IMR-90 (cell line): Measurements from ENCODE around the gene LIMCH1. TPM values are rescaled to one million over a fixed set of nuclear protein-coding genes. Genes with fewer than 3 reads are reported as not detected.

Experiments used
- ATAC-seq: fragments of 200-7000 bp; cut with Tn5 transposase; 2 replicates; pipeline ENCODE4 v1.9.1; 2020; ENCODE audit warnings: low read depth, mild to moderate bottlenecking, moderate library complexity
- BruUV-seq: library from RNA; stranded (reverse); fragments of 400-500 nt; replicated peaks from 2 replicates; lab custom pipeline; 2021; lab: Mats Ljungman, UMichigan
- CTCF ChIA-PET: fragments of 300-600 bp; formaldehyde crosslinking; extraction: SDS; loops from one replicate; lab custom pipeline; 2021; ENCODE audit warnings: antibody characterized with exemption; lab: Yijun Ruan, JAX
- POLR2A ChIA-PET: fragments of 300-600 bp; sonication (Branson Sonifier 250); formaldehyde crosslinking; loops from one replicate; lab custom pipeline; 2022; ENCODE audit warnings: antibody characterized with exemption; ENCODE audit not compliant: unreplicated experiment; lab: Charles Lee
- DNase-seq: peaks from one replicate; pipeline ENCODE4 v3.0.0; 2013
- H2AFZ ChIP-seq: replicated peaks from 2 replicates; pipeline ENCODE3; 2013; ENCODE audit warnings: low read length, mild to moderate bottlenecking; ENCODE audit not compliant: poor library complexity
- H2AK5ac ChIP-seq: 2 replicates; pipeline ENCODE4 v1.6.1; 2013; ENCODE audit warnings: low read depth, low read length, inconsistent platforms
- H2AK9ac ChIP-seq: replicated peaks from 2 replicates; pipeline ENCODE3; 2013; ENCODE audit warnings: mild to moderate bottlenecking, low read depth, low read length, moderate library complexity; ENCODE audit not compliant: poor library complexity
- H2BK120ac ChIP-seq: 2 replicates; pipeline ENCODE4 v1.6.1; 2013; ENCODE audit warnings: low read depth, low read length, inconsistent platforms
- H2BK15ac ChIP-seq: 3 replicates; pipeline ENCODE4 v1.6.1; 2013; ENCODE audit warnings: low read depth, low read length, inconsistent platforms
- H2BK20ac ChIP-seq: 2 replicates; pipeline ENCODE4 v1.6.1; 2013; ENCODE audit warnings: low read depth, mild to moderate bottlenecking, inconsistent platforms, low read length, moderate library complexity
- H2BK5ac ChIP-seq: 2 replicates; pipeline ENCODE4 v1.6.1; 2013; ENCODE audit warnings: mild to moderate bottlenecking, low read depth, low read length, inconsistent platforms; ENCODE audit not compliant: poor library complexity, severe bottlenecking
- H3K14ac ChIP-seq: replicated peaks from 2 replicates; pipeline ENCODE4 v1.6.1; 2013; ENCODE audit warnings: low read depth, low read length, inconsistent platforms
- H3K18ac ChIP-seq: 2 replicates; pipeline ENCODE4 v1.6.1; 2013; ENCODE audit warnings: low read depth, low read length, control low read depth
- H3K23ac ChIP-seq: 2 replicates; pipeline ENCODE4 v1.6.1; 2013; ENCODE audit warnings: low read depth, low read length, inconsistent platforms
- H3K27ac ChIP-seq: 2 replicates; pipeline ENCODE4 v1.5.1; 2013; ENCODE audit warnings: mild to moderate bottlenecking, control low read depth, low read length; ENCODE audit not compliant: insufficient read depth
- H3K27me3 ChIP-seq: 2 replicates; pipeline ENCODE4 v1.6.1; 2013; ENCODE audit warnings: low read length; ENCODE audit not compliant: control insufficient read depth, insufficient read depth
- H3K36me3 ChIP-seq: 2 replicates; pipeline ENCODE4 v1.6.1; 2013; ENCODE audit warnings: low read length, mixed read lengths; ENCODE audit not compliant: control insufficient read depth, insufficient read depth
- H3K4ac ChIP-seq: 2 replicates; pipeline ENCODE4 v1.6.1; 2013; ENCODE audit warnings: low read depth, low read length, inconsistent platforms
- H3K4me1 ChIP-seq: 2 replicates; pipeline ENCODE4 v1.6.1; 2013; ENCODE audit warnings: low read length, mixed read lengths; ENCODE audit not compliant: control insufficient read depth, insufficient read depth
- H3K4me2 ChIP-seq: 2 replicates; pipeline ENCODE4 v1.6.1; 2013; ENCODE audit warnings: low read depth, mild to moderate bottlenecking, control low read depth, low read length, moderate library complexity
- H3K4me3 ChIP-seq: 2 replicates; pipeline ENCODE4 v1.5.1; 2013; ENCODE audit warnings: low read depth, mild to moderate bottlenecking, control low read depth, low read length, moderate library complexity; ENCODE audit not compliant: insufficient read depth
- H3K56ac ChIP-seq: 2 replicates; pipeline ENCODE4 v1.6.1; 2013; ENCODE audit warnings: low read length, inconsistent platforms; ENCODE audit not compliant: insufficient read depth; ENCODE audit errors: extremely low read depth
- H3K79me1 ChIP-seq, 2 experiments: 2 replicates each; pipeline ENCODE4 v1.6.1; 2013; ENCODE audit warnings: low read length in 2 of 2, inconsistent platforms in 1 of 2, low read depth in 1 of 2
- H3K9ac ChIP-seq: 2 replicates; pipeline ENCODE4 v1.6.1; 2013; ENCODE audit warnings: low read depth, low read length, control low read depth
- H3K9me1 ChIP-seq: 2 replicates; pipeline ENCODE4 v1.6.1; 2013; ENCODE audit warnings: low read length, inconsistent platforms; ENCODE audit not compliant: insufficient read depth
- H3K9me3 ChIP-seq: 2 replicates; pipeline ENCODE4 v1.6.1; 2013; ENCODE audit warnings: low read length; ENCODE audit not compliant: control insufficient read depth, insufficient read depth
- H4K20me1 ChIP-seq: 2 replicates; pipeline ENCODE4 v1.6.1; 2013; ENCODE audit warnings: low read length, inconsistent platforms; ENCODE audit not compliant: insufficient read depth
- H4K5ac ChIP-seq: 2 replicates; pipeline ENCODE4 v1.6.1; 2013; ENCODE audit warnings: mild to moderate bottlenecking, low read depth, low read length, control low read depth
- H4K8ac ChIP-seq, 2 experiments: 2 replicates each; pipeline ENCODE4 v1.6.1; 2013; ENCODE audit warnings: low read depth in 2 of 2, low read length in 2 of 2, control low read depth in 1 of 2, inconsistent platforms in 1 of 2
- H4K91ac ChIP-seq: 2 replicates; pipeline ENCODE4 v1.6.1; 2013; ENCODE audit warnings: low read depth, low read length, inconsistent platforms; ENCODE audit not compliant: insufficient read depth
- CHD1 ChIP-seq: IDR thresholded peaks from 2 replicates; pipeline ENCODE4 v1.6.1; 2012; ENCODE audit warnings: low read depth, low read length, improper control_type of control experiment
- MXI1 ChIP-seq: IDR thresholded peaks from 2 replicates; pipeline ENCODE4 v1.6.1; 2012; ENCODE audit warnings: low read depth, mild to moderate bottlenecking, low read length, moderate library complexity, borderline replicate concordance
- USF2 ChIP-seq: fragments of 150-350 bp; IDR thresholded peaks from 2 replicates; pipeline ENCODE4 v1.6.1; 2017; ENCODE audit warnings: mild to moderate bottlenecking, antibody characterized with exemption, low read length, low read depth
- WGBS, 2 experiments: methylation state at CpG; one replicate each; pipeline versions ENCODE4 v1.1.5 to v1.1.7; 2013; ENCODE audit warnings: missing lambda C conversion rate in 2 of 2; ENCODE audit not compliant: insufficient read length in 1 of 2; ENCODE audit errors: extremely low coverage in 2 of 2; 5-methylcytosine and 5-hydroxymethylcytosine counted together
- dilution Hi-C: fragments of 300-500 bp; cut with HindIII; formaldehyde crosslinking; loops from one replicate; pipeline ENCODE4 v1.14.3; 2018; ENCODE audit warnings: low sequenced_read_pairs; ENCODE audit not compliant: unreplicated experiment
- in situ Hi-C: fragments of 300-500 bp; cut with MboI; formaldehyde crosslinking; loops from 3 replicates; pipeline ENCODE4 v1.14.3; 2019; ENCODE audit warnings: low sequenced_read_pairs, inconsistent platforms, mixed read lengths
- intact Hi-C: fragments of 100-400 bp; cut with micrococcal nuclease; formaldehyde crosslinking; loops from 2 replicates; pipeline ENCODE4 v1.10.0; 2022
- polyA plus RNA-seq, 3 experiments: library from polyadenylated mRNA; depleted of rRNA; stranded (reverse); fragments of >200 nt; gene quantifications; 2 replicates each; pipeline ENCODE4 v1.2.3, GENCODE V29; 2012; ENCODE audit warnings: low replicate concordance in 1 of 3
- total RNA-seq: library from RNA; depleted of rRNA; stranded (reverse); fragments of >200 nt; gene quantifications from 2 replicates; pipeline ENCODE4 v1.2.3, GENCODE V29; 2012

Gene LIMCH1
- total and polyA plus RNA-seq, 2 of the 4 experiments (the other 2 are of a cell fraction) = 0.89 to 2.9 TPM

DNA sequence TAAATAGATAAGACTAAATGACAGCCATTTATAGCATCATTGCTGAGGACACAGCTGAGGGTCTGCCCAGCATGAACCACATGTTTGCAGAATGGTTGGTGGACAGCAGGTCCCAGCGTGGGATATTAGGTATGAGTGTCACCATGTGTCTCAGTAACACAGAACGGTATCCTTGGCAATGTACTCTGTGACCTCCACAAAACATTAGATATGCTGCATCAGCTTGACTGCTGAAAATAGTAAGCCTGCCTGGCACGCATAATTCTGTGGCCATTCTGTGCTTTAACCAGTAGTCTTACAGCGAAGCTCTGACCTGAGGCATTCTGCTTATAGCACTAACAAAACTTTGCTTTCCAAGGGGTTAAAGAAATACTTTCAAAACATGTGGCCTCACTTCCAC, 32.0 kb downstream of the LIMCH1 start:
- no peak overlapping the region for H2BK5ac ChIP-seq
- H3K9me1 ChIP-seq = no peaks in the 10 kb centered on the region
- H2AFZ ChIP-seq = no peak overlapping the region
- TF ChIP-seq USF2 (no peak), CHD1 (no peak), MXI1 (no peak)
- H2BK15ac ChIP-seq = no peak overlapping the region
- dilution Hi-C loops (no loop called here), in situ Hi-C loops (no loop called here), intact Hi-C loops (no loop called here)
- H2AK5ac ChIP-seq = no peak overlapping the region
- DNase-seq = no peak
- H4K91ac ChIP-seq = no peak overlapping the region
- no peak for ATAC-seq
- H2AK9ac ChIP-seq = no peak overlapping the region
- H3K14ac ChIP-seq = no peak overlapping the region
- H3K9ac ChIP-seq = no peak overlapping the region
- no peak overlapping the region for H4K5ac ChIP-seq
- WGBS, 2 experiments = 52% methylated on average over 3 of the region's 4 CpGs; no CpG with 5 or more reads in 1 of the 2 experiments
- no peak overlapping the region for H3K4ac ChIP-seq
- no peak overlapping the region for H3K23ac ChIP-seq
- no peak overlapping the region for H4K8ac ChIP-seq
- ChIA-PET POLR2A (no interaction called here), CTCF (no interaction called here)
- H3K27me3 ChIP-seq = no peaks in the 10 kb centered on the region; the same call in 1 of the 2 replicates
- H3K79me1 ChIP-seq = no peaks in the 10 kb centered on the region
- no peaks in the 10 kb centered on the region for H3K9me3 ChIP-seq
- H2BK20ac ChIP-seq = no peak overlapping the region
- no peak overlapping the region for H2BK120ac ChIP-seq
- no peaks in the 10 kb centered on the region for H4K20me1 ChIP-seq
- no TSS peak for BruUV-seq
- no peaks in the 10 kb centered on the region for H3K36me3 ChIP-seq
- no peak overlapping the region for H3K18ac ChIP-seq
- H3K27ac ChIP-seq = no peak overlapping the region
- H3K4me1 ChIP-seq = no peaks in the 10 kb centered on the region
- H3K4me3 ChIP-seq = no peak overlapping the region
- no peak overlapping the region for H3K4me2 ChIP-seq
- H3K56ac ChIP-seq = no peak overlapping the region
